ENCODE measurements around the gene JAK2. TPM values are rescaled to one million over a fixed set of nuclear protein-coding genes. Genes with fewer than 3 reads are reported as not detected.

Gene JAK2
- polyA plus RNA-seq, 1 donor = 12.9 TPM

- H3K36me3 ChIP-seq (ENCODE audit: control insufficient read depth, insufficient read depth, low read length) = peaks cover 10% of the 10 kb centered on the region
- no peaks in the 10 kb centered on the region for H3K27me3 ChIP-seq (ENCODE audit: control insufficient read depth, insufficient read depth, low read length)
- no peak for DNase-seq
- no peak overlapping the region for H3K27ac ChIP-seq (ENCODE audit: low read length)
- H3K4me1 ChIP-seq (ENCODE audit: control insufficient read depth, insufficient read depth, low read length) = no peaks in the 10 kb centered on the region
- no peaks in the 10 kb centered on the region for H3K9me3 ChIP-seq (ENCODE audit: control insufficient read depth, low read depth, low read length)
- WGBS (ENCODE audit: insufficient coverage, low lambda C conversion rate) = 88% methylated on average over 1 of the region's 3 CpGs
- no peak overlapping the region for H3K4me3 ChIP-seq (ENCODE audit: low read length)
Measured at GRCh38 chr9:5122516-5122915, 137.4 kb downstream of the JAK2 start.

- Histone ChIP-seq H3K27ac (ENCODE audit: low read length) (no peak overlapping the region), H3K4me1 (ENCODE audit: control insufficient read depth, insufficient read depth, low read length) (no peaks in the 10 kb centered on the region), H3K36me3 (ENCODE audit: control insufficient read depth, insufficient read depth, low read length) (no peaks in the 10 kb centered on the region), H3K4me3 (ENCODE audit: low read length) (no peak overlapping the region), H3K9me3 (ENCODE audit: control insufficient read depth, low read depth, low read length) (no peaks in the 10 kb centered on the region), H3K27me3 (ENCODE audit: control insufficient read depth, insufficient read depth, low read length) (no peaks in the 10 kb centered on the region)
- no CpG with 5 or more reads among the region's 1 CpG for WGBS (ENCODE audit: insufficient coverage, low lambda C conversion rate)
- no peak for DNase-seq
Measured at GRCh38 chr9:5140151-5140550, 155.1 kb downstream of the JAK2 start.

DNA sequence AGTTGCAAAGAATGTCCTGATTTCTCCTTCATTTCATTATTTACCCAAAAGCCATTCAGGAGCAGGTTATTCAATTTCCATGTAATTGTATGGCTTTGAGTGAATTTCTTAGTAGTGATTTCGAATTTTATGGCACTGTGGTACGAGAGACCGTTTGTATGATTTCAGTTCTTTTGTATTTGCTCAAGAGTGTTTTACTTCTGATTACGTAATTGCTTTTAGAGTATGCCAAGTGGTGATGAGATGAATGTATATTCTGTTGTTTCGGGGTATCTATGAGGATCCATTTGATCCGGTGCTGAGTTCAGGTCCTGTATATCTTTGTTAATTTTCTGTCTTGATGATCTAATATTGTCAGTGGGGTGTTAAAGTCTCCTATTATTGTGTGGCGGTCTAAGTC is 159.1 kb downstream of the JAK2 start:
- Histone ChIP-seq H3K27me3 (ENCODE audit: control insufficient read depth, insufficient read depth, low read length) (no peaks in the 10 kb centered on the region), H3K9me3 (ENCODE audit: control insufficient read depth, low read depth, low read length) (peaks cover 3% of the 10 kb centered on the region), H3K4me1 (ENCODE audit: control insufficient read depth, insufficient read depth, low read length) (no peaks in the 10 kb centered on the region), H3K27ac (ENCODE audit: low read length) (no peak overlapping the region), H3K36me3 (ENCODE audit: control insufficient read depth, insufficient read depth, low read length) (no peaks in the 10 kb centered on the region), H3K4me3 (ENCODE audit: low read length) (no peak overlapping the region)
- DNase-seq = no peak
- 72% methylated on average over 2 of the region's 7 CpGs for WGBS (ENCODE audit: insufficient coverage, low lambda C conversion rate)

GRCh38 chr9:5146241-5146640 is 161.2 kb downstream of the JAK2 start:
- WGBS (ENCODE audit: insufficient coverage, low lambda C conversion rate) = no CpG with 5 or more reads among the region's 1 CpG
- Histone ChIP-seq H3K27ac (ENCODE audit: low read length) (no peak overlapping the region), H3K4me3 (ENCODE audit: low read length) (no peak overlapping the region), H3K9me3 (ENCODE audit: control insufficient read depth, low read depth, low read length) (peaks cover 3% of the 10 kb centered on the region), H3K4me1 (ENCODE audit: control insufficient read depth, insufficient read depth, low read length) (no peaks in the 10 kb centered on the region), H3K27me3 (ENCODE audit: control insufficient read depth, insufficient read depth, low read length) (no peaks in the 10 kb centered on the region), H3K36me3 (ENCODE audit: control insufficient read depth, insufficient read depth, low read length) (no peaks in the 10 kb centered on the region)
- DNase-seq = no peak

Other genes starting within 250 kb of the JAK2 start
- 80.4 TPM for gene AK3, start 244.1 kb upstream of the JAK2 start, polyA plus RNA-seq
- gene RCL1, start 192.3 kb upstream of the JAK2 start, polyA plus RNA-seq = 12.1 TPM
- gene INSL6, start 200.4 kb downstream of the JAK2 start, polyA plus RNA-seq = 0.51 TPM
- gene INSL4, start 246.1 kb downstream of the JAK2 start, polyA plus RNA-seq = not detected